ENCODE data around the gene DLGAP3.

DLGAP3 gene

DNA sequence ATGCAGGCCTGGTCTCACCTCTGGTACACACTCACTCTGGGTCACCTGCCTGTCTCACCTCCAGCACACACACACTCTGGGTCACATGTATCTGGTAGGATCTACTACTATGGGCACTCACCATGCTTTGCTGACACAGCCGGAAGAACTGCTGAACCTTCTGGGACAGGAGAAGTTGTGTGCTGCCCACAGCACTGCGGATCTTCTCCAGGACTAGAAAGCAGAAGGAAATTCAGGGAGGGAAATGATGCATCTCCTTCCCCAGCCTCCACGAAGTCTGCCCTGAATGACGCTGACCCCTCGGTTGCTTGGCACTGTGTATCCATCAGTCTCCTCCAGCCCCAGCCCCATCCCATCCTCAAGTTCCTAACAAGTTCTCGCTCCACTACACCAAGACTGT lies 62.0 kb downstream of the DLGAP3 start:
- intact Hi-C loops (cut with DNase I; ENCODE audit: low total_unique reads): loop anchor here (5.0 kb wide), 1 partner anchor 80 kb away; no protein-coding TSS in a partner anchor
- no peaks in the 10 kb centered on the region for H3K36me3 ChIP-seq
- peak; percentile 32 to 65 for DNase-seq
- H3K27ac ChIP-seq: no peak overlapping the region
- H3K4me3 ChIP-seq: no peak overlapping the region
- H3K4me1 ChIP-seq: peaks cover 0 to 15% (median 10%) of the 10 kb centered on the region in 4 donors
- TF ChIP-seq, protein P1, sequence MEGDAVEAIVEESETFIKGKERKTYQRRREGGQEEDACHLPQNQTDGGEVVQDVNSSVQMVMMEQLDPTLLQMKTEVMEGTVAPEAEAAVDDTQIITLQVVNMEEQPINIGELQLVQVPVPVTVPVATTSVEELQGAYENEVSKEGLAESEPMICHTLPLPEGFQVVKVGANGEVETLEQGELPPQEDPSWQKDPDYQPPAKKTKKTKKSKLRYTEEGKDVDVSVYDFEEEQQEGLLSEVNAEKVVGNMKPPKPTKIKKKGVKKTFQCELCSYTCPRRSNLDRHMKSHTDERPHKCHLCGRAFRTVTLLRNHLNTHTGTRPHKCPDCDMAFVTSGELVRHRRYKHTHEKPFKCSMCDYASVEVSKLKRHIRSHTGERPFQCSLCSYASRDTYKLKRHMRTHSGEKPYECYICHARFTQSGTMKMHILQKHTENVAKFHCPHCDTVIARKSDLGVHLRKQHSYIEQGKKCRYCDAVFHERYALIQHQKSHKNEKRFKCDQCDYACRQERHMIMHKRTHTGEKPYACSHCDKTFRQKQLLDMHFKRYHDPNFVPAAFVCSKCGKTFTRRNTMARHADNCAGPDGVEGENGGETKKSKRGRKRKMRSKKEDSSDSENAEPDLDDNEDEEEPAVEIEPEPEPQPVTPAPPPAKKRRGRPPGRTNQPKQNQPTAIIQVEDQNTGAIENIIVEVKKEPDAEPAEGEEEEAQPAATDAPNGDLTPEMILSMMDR (IDR thresholded peaks at IDR 0.05): no peak
- H3K27me3 ChIP-seq: peaks cover 0 to 11% of the 10 kb centered on the region in 2 donors
- no peaks in the 10 kb centered on the region for H3K9me3 ChIP-seq

DNA sequence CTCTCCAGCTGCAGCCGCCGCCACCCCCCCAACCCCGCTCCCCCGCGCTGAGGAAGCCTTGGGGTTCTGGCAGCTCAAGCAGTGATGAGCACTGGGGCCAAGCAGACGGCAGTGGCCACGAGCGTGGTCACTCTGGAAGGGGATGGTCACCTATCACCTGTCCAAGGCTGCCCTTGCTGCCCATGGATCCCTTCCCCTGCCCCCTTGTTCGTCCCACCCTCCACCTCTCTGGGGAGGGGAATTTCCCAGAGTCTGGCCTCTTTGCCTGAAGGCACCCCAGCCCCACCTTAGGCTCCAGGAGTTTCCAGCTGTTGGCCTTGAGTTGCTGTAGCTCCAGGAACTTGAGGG lies 62.7 kb downstream of the DLGAP3 start:
- intact Hi-C loops (cut with DNase I; ENCODE audit: low total_unique reads): loop anchor here (5.0 kb wide), 1 partner anchor 79 kb away; no protein-coding TSS in a partner anchor
- no peaks in the 10 kb centered on the region for H3K9me3 ChIP-seq
- peaks cover 0 to 15% (median 10%) of the 10 kb centered on the region in 4 donors for H3K4me1 ChIP-seq
- no peak for DNase-seq
- H3K27ac ChIP-seq: peak overlapping the region; percentile 70 to 74
- H3K36me3 ChIP-seq: no peaks in the 10 kb centered on the region
- H3K4me3 ChIP-seq: peak overlapping the region; percentile 75 to 87
- peaks cover 0 to 6% of the 10 kb centered on the region in 2 donors for H3K27me3 ChIP-seq
- TF ChIP-seq, protein P1 (IDR thresholded peaks at IDR 0.05): no peak

DNA sequence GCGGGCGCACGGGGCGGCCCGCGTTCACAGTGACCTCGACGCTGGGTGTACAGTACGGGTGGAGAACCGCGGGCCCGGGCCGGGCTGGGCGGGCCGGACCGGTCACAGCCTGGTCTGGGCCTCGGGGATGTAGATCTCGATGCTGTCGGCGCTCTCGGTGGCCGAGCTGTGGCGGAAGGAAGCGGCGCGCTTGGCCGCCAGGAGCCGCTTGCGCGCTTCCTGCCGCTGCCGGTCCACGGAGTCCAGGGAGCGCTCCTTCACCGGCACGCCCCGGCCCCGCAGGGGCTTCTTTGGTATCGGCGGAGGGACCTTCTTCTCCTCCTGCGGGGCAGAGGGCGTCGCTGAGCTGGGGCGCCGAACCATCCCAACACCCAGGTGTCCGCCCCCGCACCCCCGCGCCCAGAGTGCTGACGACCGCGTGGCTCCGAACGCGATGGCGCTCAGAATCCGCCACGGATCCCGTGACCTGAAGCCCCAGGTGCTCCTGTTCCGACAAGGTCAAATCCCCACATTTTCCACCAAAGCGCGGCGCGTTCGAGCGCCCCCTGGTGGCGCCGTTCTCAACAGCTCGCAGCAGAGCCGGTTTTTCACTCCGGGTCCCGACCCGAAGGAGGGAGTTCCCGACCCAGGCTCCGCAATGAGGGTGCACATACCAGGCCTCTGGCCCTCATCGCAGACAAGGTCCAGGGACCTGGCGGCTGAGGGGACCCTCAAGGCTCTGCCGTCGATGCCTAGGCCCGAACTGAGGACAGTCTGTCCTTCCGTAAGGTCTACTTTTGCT lies 63.3 kb downstream of the DLGAP3 start:
- Histone ChIP-seq H3K27ac (peak overlapping the region; percentile 70 to 74), H3K36me3 (no peaks in the 10 kb centered on the region), H3K4me1 (peaks cover 0 to 15% (median 10%) of the 10 kb centered on the region in 4 donors), H3K27me3 (peaks cover 0 to under 1% of the 10 kb centered on the region in 2 donors), H3K4me3 (peak overlapping the region; percentile 75 to 87), H3K9me3 (no peaks in the 10 kb centered on the region)
- TF ChIP-seq, protein P1 (IDR thresholded peaks at IDR 0.05): peak; percentile 91 to 95
- intact Hi-C loops (cut with DNase I; ENCODE audit: low total_unique reads): loop anchor here (5.0 kb wide), 1 partner anchor 79 kb away; no protein-coding TSS in a partner anchor
- DNase-seq: peak; percentile 77 to 88

DNA sequence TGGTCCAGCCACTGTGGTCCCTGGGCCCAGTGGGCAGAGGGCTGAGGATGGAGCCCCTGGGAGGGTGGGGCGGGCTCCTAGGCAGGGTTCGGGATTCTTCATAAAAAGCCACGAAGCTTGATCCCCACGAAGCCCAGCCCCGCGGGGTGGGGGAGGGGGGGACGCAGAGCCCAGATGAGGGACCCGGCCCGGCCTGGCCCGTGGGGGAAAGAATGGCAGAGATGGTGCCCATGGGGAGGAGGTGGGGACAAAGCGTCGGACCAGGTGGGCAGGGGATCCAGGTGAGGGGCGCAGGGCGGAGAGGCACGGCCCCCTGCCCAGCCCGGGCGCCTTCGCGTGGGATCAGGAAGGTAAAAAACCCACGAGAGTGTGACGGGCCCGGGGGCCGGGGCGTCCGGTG lies 63.9 kb downstream of the DLGAP3 start:
- peak overlapping the region; percentile 75 to 87 for H3K4me3 ChIP-seq
- intact Hi-C loops (cut with DNase I; ENCODE audit: low total_unique reads): loop anchor here (5.0 kb wide), 1 partner anchor 78 kb away; no protein-coding TSS in a partner anchor
- DNase-seq: peak in 1 of 2 donors; percentile 65
- no peaks in the 10 kb centered on the region for H3K27me3 ChIP-seq
- no peaks in the 10 kb centered on the region for H3K9me3 ChIP-seq
- H3K27ac ChIP-seq: peak overlapping the region; percentile 70 to 74
- H3K4me1 ChIP-seq: peaks cover 0 to 15% (median 10%) of the 10 kb centered on the region in 4 donors
- H3K36me3 ChIP-seq: no peaks in the 10 kb centered on the region
- TF ChIP-seq, protein P1 (IDR thresholded peaks at IDR 0.05): no peak

DNA sequence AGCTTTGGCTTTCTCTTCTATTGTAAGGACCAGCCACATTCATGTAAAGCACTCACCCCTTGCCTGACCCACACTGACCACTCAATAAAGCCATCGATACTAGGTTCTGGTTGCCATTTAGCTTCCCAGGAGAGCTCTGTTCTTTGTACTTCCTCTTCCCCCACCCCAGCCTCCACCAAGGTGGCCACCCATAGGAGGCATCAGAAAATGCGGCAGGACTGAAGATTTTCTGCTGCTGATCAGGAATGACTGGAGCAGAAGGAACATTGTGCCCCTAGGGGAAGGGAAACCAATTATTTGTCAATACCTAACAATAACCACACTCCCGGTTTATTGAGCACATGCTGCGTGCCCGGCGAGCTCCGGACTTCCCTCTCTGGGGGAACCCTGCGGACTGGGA lies 64.7 kb downstream of the DLGAP3 start:
- intact Hi-C loops (cut with DNase I; ENCODE audit: low total_unique reads): loop anchor here (5.0 kb wide), 1 partner anchor 77 kb away; no protein-coding TSS in a partner anchor
- TF ChIP-seq, protein P1 (IDR thresholded peaks at IDR 0.05): no peak
- H3K4me1 ChIP-seq: peaks cover 0 to 21% (median 13%) of the 10 kb centered on the region in 4 donors

More for the DNA sequence above, 64.7 kb downstream of the DLGAP3 start:
- Histone ChIP-seq H3K27me3 (no peaks in the 10 kb centered on the region), H3K9me3 (no peaks in the 10 kb centered on the region), H3K36me3 (no peaks in the 10 kb centered on the region), H3K27ac (no peak overlapping the region), H3K4me3 (no peak overlapping the region)
- DNase-seq: no peak
